ENCODE data around the gene ST6GALNAC2.

- TF ChIP-seq CTCF (IDR thresholded peaks at IDR 0.05) = no peak
- no peak for TF ChIP-seq POLR2AphosphoS5 (IDR thresholded peaks at IDR 0.05)
- no peak for TF ChIP-seq POLR2A (IDR thresholded peaks at IDR 0.05)
Observed at GRCh38 chr17:76531486-76532038, 54.1 kb downstream of the ST6GALNAC2 start.
